GM18511 (cell line): ENCODE measurements around the gene LRRC27.
"Not testable (repeated sequence)": the region's sequence is repeated elsewhere in the genome, so short reads cannot be mapped to it uniquely, and the experiment has no call there.

ENCODE experiments used
- ATAC-seq: cut with Tn5 transposase; IDR thresholded peaks from one replicate; pipeline ENCODE4 v1.9.1; 2021; ENCODE audit warnings: mild to moderate bottlenecking, moderate library complexity; ENCODE audit not compliant: unreplicated experiment

Gene LRRC27

GRCh38 chr10:132313865-132314264, 18.1 kb upstream of the LRRC27 start:
- no peak for ATAC-seq

- no peak for ATAC-seq
These were observed 17.7 kb upstream of the LRRC27 start for GRCh38 chr10:132314336-132314735.

- ATAC-seq, result not testable (repeated sequence)
These were observed 17.1 kb upstream of the LRRC27 start for GRCh38 chr10:132314881-132315280.

- ATAC-seq, result no peak
These were observed 15.9 kb upstream of the LRRC27 start for GRCh38 chr10:132316133-132316532.

GRCh38 chr10:132317477-132317876, 14.5 kb upstream of the LRRC27 start:
- not testable (repeated sequence) for ATAC-seq

GRCh38 chr10:132319853-132320653, 11.9 kb upstream of the LRRC27 start:
- peak; percentile 99 for ATAC-seq

GRCh38 chr10:132320654-132321469, 11.1 kb upstream of the LRRC27 start:
- ATAC-seq, result peak; percentile 14

GRCh38 chr10:132321726-132322125, 10.3 kb upstream of the LRRC27 start:
- no peak for ATAC-seq

GRCh38 chr10:132322586-132323048, 9.4 kb upstream of the LRRC27 start:
- ATAC-seq, result no peak

GRCh38 chr10:132324186-132324585, 7.8 kb upstream of the LRRC27 start:
- no peak for ATAC-seq

GRCh38 chr10:132326344-132326889, 5.6 kb upstream of the LRRC27 start:
- ATAC-seq, result peak; percentile 40

- no peak for ATAC-seq
These were observed 5.1 kb upstream of the LRRC27 start for GRCh38 chr10:132326925-132327324.

- no peak for ATAC-seq
These were observed 3.9 kb upstream of the LRRC27 start for GRCh38 chr10:132328106-132328505.

- ATAC-seq, result no peak
These were observed 3.3 kb upstream of the LRRC27 start for GRCh38 chr10:132328738-132329137.

GRCh38 chr10:132329565-132330485, 2.2 kb upstream of the LRRC27 start:
- peak; percentile 19 for ATAC-seq

GRCh38 chr10:132330486-132330833, 1.5 kb upstream of the LRRC27 start:
- ATAC-seq, result no peak

GRCh38 chr10:132332433-132332754, 401 bp downstream of the LRRC27 start:
- peak; percentile 52 for ATAC-seq

GRCh38 chr10:132333386-132333785, 1.4 kb downstream of the LRRC27 start:
- ATAC-seq, result no peak

GRCh38 chr10:132334631-132335188, 2.7 kb downstream of the LRRC27 start:
- no peak for ATAC-seq
